ENCODE results near the gene CENPU.

GRCh38 chr4:184733654-184734524 lies at the start of gene CENPU:
- TF ChIP-seq CTCF (conservative IDR thresholded peaks at IDR 0.05), result no peak
- TF ChIP-seq EZH2 (IDR thresholded peaks at IDR 0.05; ENCODE audit: low read depth), result no peak
